Upper lobe of right lung (tissue), 1 donor: Measurements from ENCODE around the gene DIP2C. TPM values are rescaled to one million over a fixed set of nuclear protein-coding genes. Genes with fewer than 3 reads are reported as not detected.
A peak's percentile ranks its signal among the peaks of the same experiment; 100 is the strongest.

Experiments used
- ATAC-seq: fragments of 200-7000 bp; cut with Tn5 transposase; one replicate; pipeline ENCODE4 v1.9.1; 2020; ENCODE audit warnings: mild to moderate bottlenecking, moderate library complexity
- DNase-seq: peaks from one replicate; pipeline ENCODE4 v3.0.0-alpha.2; 2020
- H3K27ac ChIP-seq: fragments of 200-600 bp; one replicate; pipeline ENCODE4 v1.8.0; 2022
- H3K27me3 ChIP-seq: fragments of 200-600 bp; one replicate; pipeline ENCODE4 v1.8.0; 2022; ENCODE audit warnings: mild to moderate bottlenecking
- H3K36me3 ChIP-seq: fragments of 200-600 bp; one replicate; pipeline ENCODE4 v1.8.0; 2022
- H3K4me1 ChIP-seq: fragments of 200-600 bp; one replicate; pipeline ENCODE4 v1.8.0; 2022
- H3K4me3 ChIP-seq: fragments of 200-600 bp; one replicate; pipeline ENCODE4 v1.8.0; 2022; ENCODE audit warnings: mild to moderate bottlenecking
- H3K9me3 ChIP-seq: fragments of 200-600 bp; one replicate; pipeline ENCODE4 v1.8.0; 2022
- CTCF ChIP-seq: fragments of 200-600 bp; IDR thresholded peaks from one replicate; pipeline ENCODE4 v1.8.0; 2022; ENCODE audit warnings: antibody characterized with exemption
- intact Hi-C: fragments of 100-400 bp; cut with DNase I; formaldehyde crosslinking; loops from one replicate; pipeline ENCODE4 v1.11.0; 2022
- total RNA-seq: library from RNA; stranded (reverse); fragmentation: NEBNext Ultra II Directional; extraction: Animal tissue kit (Norgen Biotek cat#: 25700); gene quantifications from one replicate; pipeline ENCODE4 v1.2.1, GENCODE V29; 2021
- donor health status: DM: no; HTN: yes; CAD: no; lungs with severe emphysema.

The DIP2C gene
- total RNA-seq, 1 donor from 2014 or later = 17.3 TPM

DNA sequence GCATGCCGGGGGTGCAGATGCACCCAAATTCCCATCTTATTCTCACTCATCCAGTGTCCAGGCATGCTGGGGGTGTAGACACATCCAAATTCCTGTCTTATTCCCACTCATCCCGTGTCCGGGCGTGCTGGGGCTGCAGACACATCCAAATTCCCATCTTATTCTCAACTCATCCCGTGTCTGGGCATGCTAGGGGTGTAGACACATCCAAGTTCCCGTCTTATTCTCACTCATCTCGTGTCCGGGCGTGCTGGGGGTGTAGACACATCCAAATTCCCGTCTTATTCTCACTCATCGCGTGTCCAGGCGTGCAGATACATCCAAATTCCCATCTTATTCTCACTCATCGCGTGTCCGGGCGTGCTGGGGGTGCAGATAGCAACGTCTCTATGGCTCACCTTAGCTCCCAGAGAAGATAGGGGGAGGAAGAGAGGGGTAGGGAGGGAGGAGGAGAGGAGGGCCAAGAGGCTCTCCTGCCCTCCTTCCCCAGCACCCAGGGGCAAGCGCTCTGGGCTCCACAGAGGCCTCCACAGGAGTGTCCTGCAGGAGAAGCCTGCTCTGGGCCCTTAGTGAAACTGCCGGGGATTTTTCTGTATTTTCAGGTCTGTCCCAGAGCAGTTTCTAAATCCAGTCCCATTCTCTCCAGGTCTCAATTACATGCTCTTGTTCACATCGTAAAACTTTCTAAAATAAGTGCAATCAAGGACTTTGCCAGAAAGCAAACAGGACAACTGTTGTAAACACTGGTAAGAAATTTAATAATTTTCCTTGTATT, 210.8 kb downstream of the DIP2C start:
- Histone ChIP-seq H3K4me3 (no peak overlapping the region), H3K27me3 (no peaks in the 10 kb centered on the region), H3K9me3 (no peaks in the 10 kb centered on the region), H3K36me3 (no peaks in the 10 kb centered on the region), H3K27ac (no peak overlapping the region), H3K4me1 (no peaks in the 10 kb centered on the region)
- DNase-seq (peak; percentile 52), ATAC-seq (no peak)
- intact Hi-C loops = no loop called here
- TF ChIP-seq CTCF = no peak

- no peaks in the 10 kb centered on the region for H3K4me1 ChIP-seq
- no peak for TF ChIP-seq CTCF
- H3K27me3 ChIP-seq = no peaks in the 10 kb centered on the region
- no peaks in the 10 kb centered on the region for H3K36me3 ChIP-seq
- no peaks in the 10 kb centered on the region for H3K9me3 ChIP-seq
- H3K27ac ChIP-seq = no peak overlapping the region
- DNase-seq (no peak), ATAC-seq (no peak)
- H3K4me3 ChIP-seq = no peak overlapping the region
- intact Hi-C loops = no loop called here
Measured at GRCh38 chr10:477620-478019, 211.8 kb downstream of the DIP2C start.

DNA sequence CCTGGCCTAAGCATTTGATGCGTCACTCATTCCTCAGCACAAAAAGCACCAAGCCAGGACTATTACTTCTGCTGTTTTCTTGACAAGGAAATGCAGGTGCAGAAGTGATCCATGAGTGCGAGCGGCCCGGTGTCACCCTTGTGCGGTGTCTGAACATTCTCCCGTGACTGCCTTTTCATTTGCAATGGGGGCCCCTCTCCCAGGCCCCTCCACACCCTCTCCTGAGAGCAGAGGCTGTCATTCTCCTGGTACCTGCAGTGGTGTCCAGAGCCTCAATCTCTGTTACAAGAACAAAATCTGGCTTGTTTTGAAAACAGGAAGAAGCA, 213.1 kb downstream of the DIP2C start:
- no peaks in the 10 kb centered on the region for H3K4me1 ChIP-seq
- no peaks in the 10 kb centered on the region for H3K36me3 ChIP-seq
- no peak for TF ChIP-seq CTCF
- intact Hi-C loops = no loop called here
- H3K27me3 ChIP-seq = no peaks in the 10 kb centered on the region
- DNase-seq (no peak), ATAC-seq (no peak)
- H3K27ac ChIP-seq = no peak overlapping the region
- no peak overlapping the region for H3K4me3 ChIP-seq
- H3K9me3 ChIP-seq = no peaks in the 10 kb centered on the region

DNA sequence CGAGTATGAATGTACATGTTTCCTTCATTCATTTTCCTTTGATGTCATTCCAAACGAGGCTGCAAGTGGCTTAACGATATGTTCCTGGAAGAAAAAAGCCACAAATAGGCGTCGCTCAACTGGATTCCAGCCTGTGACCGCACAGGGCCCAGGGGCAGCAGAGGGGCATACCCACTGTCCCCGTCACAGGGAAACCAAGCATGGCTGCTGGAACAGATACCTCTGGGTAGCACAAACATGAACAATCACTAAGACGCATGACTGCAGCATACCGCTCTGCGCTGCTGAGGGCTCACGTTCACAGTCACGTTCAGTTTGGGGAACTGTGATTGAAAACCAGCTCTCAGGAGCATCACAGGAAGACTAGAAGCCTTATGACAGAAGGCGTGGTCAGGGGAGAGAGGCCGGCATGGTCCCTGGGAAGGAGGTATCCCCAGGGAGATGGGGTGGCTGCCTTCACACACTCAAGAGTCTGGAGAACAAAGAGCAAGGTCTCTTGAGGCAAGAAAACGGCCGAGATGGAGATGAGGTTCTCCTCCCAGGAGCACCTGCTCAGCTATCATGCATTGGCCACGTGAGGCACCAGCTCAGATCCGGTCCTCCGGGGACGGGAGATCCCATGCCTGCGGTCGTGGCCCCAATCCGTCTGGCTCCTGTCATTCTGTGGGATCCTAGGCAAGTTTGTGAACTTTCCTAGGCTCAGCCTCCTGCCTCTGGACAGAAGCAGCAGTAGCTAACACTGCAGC, 213.6 kb downstream of the DIP2C start:
- TF ChIP-seq CTCF = no peak
- no peaks in the 10 kb centered on the region for H3K9me3 ChIP-seq
- intact Hi-C loops = no loop called here
- H3K4me1 ChIP-seq = no peaks in the 10 kb centered on the region
- no peak overlapping the region for H3K4me3 ChIP-seq
- no peak for ATAC-seq
- H3K27me3 ChIP-seq = no peaks in the 10 kb centered on the region
- H3K27ac ChIP-seq = no peak overlapping the region
- no peak for DNase-seq
- peaks cover 1% of the 10 kb centered on the region for H3K36me3 ChIP-seq

- H3K27me3 ChIP-seq = no peaks in the 10 kb centered on the region
- intact Hi-C loops = no loop called here
- H3K4me3 ChIP-seq = no peak overlapping the region
- no peaks in the 10 kb centered on the region for H3K9me3 ChIP-seq
- ATAC-seq (no peak), DNase-seq (peak; percentile 2)
- TF ChIP-seq CTCF = no peak
- no peaks in the 10 kb centered on the region for H3K4me1 ChIP-seq
- H3K36me3 ChIP-seq = peaks cover 11% of the 10 kb centered on the region
- no peak overlapping the region for H3K27ac ChIP-seq
Measured at GRCh38 chr10:474946-475345, 214.5 kb downstream of the DIP2C start.
